Upper lobe of left lung (tissue), 4 donors: ENCODE data around the gene SCN1B.

Experiments used
- CTCF ChIP-seq, 6 experiments: fragments of 450-650 bp in 4 of 6; fragments of 200-600 bp in 2 of 6; sonication (generic) in 2 of 6; IDR thresholded peaks; one replicate each; pipeline ENCODE4 v1.5.1; 2016 to 2019; ENCODE audit warnings: antibody characterized with exemption in 6 of 6
- POLR2A ChIP-seq, 4 donors: fragments of 450-650 bp; IDR thresholded peaks; one replicate each; pipeline ENCODE4 v1.5.1; 2016 to 2017; ENCODE audit warnings: antibody characterized with exemption in 4 of 4, mild to moderate bottlenecking in 2 of 4
- POLR2AphosphoS5 ChIP-seq, 2 donors: sonication (generic); formaldehyde crosslinking; IDR thresholded peaks; one replicate each; pipeline ENCODE4 v1.5.1; 2017; ENCODE audit warnings: antibody characterized with exemption in 2 of 2

- TF ChIP-seq CTCF (IDR thresholded peaks at IDR 0.05) (no peak), POLR2AphosphoS5 (IDR thresholded peaks at IDR 0.05) (peak in 1 of 2 donors; percentile 16), POLR2A (IDR thresholded peaks at IDR 0.05) (no peak)
Observed at GRCh38 chr19:35011091-35011689, 19.1 kb upstream of the SCN1B start.
